LNCaP clone FGC (cell line): Measurements from ENCODE around the gene KIAA0753.

Experiments
- DNase-seq: peaks from one replicate; pipeline ENCODE4 v3.0.0-alpha.2; 2011; ENCODE audit warnings: low read depth
- H3K4me3 ChIP-seq: 2 replicates; pipeline ENCODE4 v1.5.1; 2011; ENCODE audit warnings: mild to moderate bottlenecking, low read depth, low read length, control low read depth
- CTCF ChIP-seq: IDR thresholded peaks from 2 replicates; pipeline ENCODE4 v1.5.1; 2012; ENCODE audit warnings: mild to moderate bottlenecking; ENCODE audit not compliant: control insufficient read depth, insufficient read depth; ENCODE audit errors: extremely low read depth

KIAA0753 gene

GRCh38 chr17:6636616-6637457, 3.7 kb downstream of the KIAA0753 start:
- DNase-seq = no peak
- TF ChIP-seq CTCF = no peak
- H3K4me3 ChIP-seq = no peak overlapping the region

- DNase-seq = no peak
- H3K4me3 ChIP-seq = no peak overlapping the region
- no peak for TF ChIP-seq CTCF
Measured at GRCh38 chr17:6636105-6636504, 4.4 kb downstream of the KIAA0753 start.

GRCh38 chr17:6633263-6633662, 7.2 kb downstream of the KIAA0753 start:
- TF ChIP-seq CTCF = no peak
- no peak overlapping the region for H3K4me3 ChIP-seq
- no peak for DNase-seq

- DNase-seq = no peak
- no peak for TF ChIP-seq CTCF
- no peak overlapping the region for H3K4me3 ChIP-seq
Measured at GRCh38 chr17:6632530-6632929, 8.0 kb downstream of the KIAA0753 start.

- no peak for TF ChIP-seq CTCF
- no peak for DNase-seq
- no peak overlapping the region for H3K4me3 ChIP-seq
Measured at GRCh38 chr17:6630390-6630789, 10.1 kb downstream of the KIAA0753 start.

- no peak for TF ChIP-seq CTCF
- DNase-seq = no peak
- H3K4me3 ChIP-seq = no peak overlapping the region
Measured at GRCh38 chr17:6627019-6627418, 13.5 kb downstream of the KIAA0753 start.

GRCh38 chr17:6626616-6627015, 13.9 kb downstream of the KIAA0753 start:
- no peak for TF ChIP-seq CTCF
- H3K4me3 ChIP-seq = no peak overlapping the region
- no peak for DNase-seq
